Stimulated activated naive CD4-positive, alpha-beta T cell treated with Interleukin-2 at 50 U/mL for 16 hours (primary cell): ENCODE measurements around the gene CPXM1.
"Not testable (repeated sequence)": the region's sequence is repeated elsewhere in the genome, so short reads cannot be mapped to it uniquely, and the experiment has no call there.

ENCODE experiments used
- DNase-seq: peaks from one replicate; lab custom pipeline; 2025; lab: John Stamatoyannopoulos, UW

CPXM1 gene

DNA sequence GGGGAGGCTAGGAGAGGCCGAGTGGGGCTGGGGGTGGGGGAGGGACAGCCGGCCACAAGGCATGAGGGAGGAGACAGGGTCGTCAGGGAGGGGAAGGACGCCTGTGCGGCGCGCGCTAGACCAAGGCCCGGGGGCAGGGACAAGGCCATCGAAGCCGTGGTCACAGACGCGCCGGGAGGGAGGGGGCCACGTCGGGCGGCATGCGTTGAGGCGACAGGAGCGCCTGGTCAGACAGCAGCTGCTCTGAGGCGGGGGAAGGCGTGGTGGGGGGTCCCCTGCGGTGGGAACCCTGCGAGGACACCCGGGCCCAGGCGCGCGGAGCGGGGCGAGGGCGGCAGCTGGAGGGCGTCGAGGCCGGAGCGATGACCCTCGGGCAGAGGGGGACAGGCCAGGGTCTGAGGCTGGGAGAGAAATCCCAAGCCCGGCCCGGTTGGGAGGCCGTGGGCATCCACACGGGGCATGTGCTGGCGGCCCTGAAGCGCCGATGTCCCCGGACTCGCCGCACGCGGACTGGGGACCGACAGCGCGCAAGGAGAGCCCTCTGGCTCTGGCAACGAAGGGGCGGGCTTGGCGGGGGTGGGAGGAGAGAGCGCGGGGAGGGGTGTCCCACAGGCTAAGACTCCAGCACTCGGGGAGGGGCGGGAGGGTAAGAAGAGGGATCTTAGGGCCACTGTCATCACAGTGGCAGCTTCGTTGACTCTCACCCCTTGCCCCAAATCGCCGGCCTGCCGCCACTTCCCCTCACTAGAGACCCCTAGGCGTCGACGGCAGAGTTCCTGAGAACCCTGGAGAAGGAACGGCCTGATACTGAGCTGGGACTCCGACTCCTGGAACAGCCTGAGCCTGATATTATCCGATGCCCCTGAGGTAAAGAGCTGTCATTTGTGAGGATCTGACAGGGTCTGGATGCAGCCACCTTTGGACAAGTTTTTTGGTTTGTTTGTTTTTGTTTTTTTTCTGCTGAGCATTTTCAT, 20.8 kb upstream of the CPXM1 start:
- no peak for DNase-seq

- DNase-seq, result no peak
These were observed 19.9 kb upstream of the CPXM1 start for GRCh38 chr20:2820084-2820895.

- DNase-seq, result no peak
These were observed 17.6 kb upstream of the CPXM1 start for GRCh38 chr20:2817891-2818595.

GRCh38 chr20:2817341-2817726, 16.9 kb upstream of the CPXM1 start:
- DNase-seq, result no peak

DNA sequence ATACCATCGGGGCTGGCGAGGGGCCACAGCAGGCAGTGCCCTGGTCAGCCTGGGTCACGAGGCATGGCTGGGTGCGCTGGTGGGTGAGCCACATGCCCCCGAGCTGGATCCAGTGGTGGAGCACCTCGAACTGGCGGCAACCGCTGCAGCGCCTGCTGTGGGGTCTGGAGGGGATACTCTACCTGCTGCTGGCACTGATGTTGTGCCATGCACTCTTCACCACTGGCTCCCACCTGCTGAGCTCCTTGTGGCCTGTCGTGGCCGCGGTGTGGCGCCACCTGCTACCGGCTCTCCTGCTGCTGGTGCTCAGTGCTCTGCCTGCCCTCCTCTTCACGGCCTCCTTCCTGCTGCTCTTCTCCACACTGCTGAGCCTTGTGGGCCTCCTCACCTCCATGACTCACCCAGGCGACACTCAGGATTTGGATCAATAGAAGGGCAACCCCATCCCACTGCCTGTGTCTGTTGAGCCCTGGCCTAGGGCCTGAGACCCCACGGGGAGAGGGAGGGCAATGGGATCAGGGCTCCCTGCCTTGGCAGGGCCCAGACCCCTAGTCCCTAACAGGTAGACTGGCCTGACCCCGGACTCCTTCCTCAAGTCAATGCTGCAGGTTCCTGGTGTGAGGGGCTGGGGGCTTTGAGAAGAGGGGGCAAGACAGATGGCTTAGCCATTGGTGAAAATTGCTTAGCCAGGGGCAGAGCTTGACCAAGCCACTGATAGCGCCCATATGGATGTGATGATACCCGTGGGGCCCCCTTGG, 16.3 kb upstream of the CPXM1 start:
- no peak for DNase-seq

DNA sequence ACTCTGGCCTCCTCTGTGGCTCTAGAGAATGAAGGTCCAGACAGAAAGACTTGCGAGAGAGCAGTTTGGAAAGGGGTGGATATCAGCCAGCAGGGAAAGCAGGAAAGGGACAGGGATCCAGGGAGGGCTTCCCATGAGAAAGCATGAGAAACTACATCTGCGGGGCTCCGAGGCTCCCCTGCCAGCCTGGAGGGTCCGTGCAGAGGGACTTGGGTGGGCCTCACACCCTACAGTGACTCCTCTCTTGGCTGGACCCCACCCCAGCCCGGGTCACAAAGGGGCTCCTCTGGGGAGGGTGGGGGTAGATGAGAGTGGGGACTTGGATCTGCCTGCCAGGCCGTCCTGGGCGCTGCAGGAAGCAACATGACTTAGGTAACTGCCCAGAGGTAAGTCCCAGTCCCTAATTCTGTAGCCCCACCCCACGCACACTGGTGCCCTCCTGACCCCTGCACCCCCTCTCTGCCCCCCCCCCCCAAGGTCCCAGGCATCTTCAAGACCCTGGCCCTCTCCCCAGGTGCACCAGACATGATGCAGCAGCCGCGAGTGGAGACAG, 15.7 kb upstream of the CPXM1 start, which contains the start of gene TMEM239:
TMEM239 (plus strand) TSS at position 335 of the 553 bp plus-strand sequence; CDS start at position 526, 191 bp downstream.
- DNase-seq, result no peak

DNA sequence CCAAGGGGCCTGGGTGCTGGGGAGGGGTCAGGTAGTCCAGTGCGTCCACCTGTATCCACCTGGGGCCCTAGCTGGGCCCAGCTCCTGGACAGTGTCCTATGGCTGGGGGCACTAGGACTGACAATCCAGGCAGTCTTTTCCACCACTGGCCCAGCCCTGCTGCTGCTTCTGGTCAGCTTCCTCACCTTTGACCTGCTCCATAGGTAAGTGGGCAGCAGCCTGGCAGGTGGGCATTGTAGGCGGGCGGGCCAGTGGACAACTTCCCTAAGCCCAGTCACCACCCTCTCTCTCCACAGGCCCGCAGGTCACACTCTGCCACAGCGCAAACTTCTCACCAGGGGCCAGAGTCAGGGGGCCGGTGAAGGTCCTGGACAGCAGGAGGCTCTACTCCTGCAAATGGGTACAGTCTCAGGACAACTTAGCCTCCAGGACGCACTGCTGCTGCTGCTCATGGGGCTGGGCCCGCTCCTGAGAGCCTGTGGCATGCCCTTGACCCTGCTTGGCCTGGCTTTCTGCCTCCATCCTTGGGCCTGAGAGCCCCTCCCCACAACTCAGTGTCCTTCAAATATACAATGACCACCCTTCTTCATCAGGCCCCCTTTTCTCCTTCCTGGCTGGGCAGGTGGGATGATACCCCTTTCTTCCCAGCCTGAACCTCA, 14.9 kb upstream of the CPXM1 start:
- DNase-seq, result no peak

DNA sequence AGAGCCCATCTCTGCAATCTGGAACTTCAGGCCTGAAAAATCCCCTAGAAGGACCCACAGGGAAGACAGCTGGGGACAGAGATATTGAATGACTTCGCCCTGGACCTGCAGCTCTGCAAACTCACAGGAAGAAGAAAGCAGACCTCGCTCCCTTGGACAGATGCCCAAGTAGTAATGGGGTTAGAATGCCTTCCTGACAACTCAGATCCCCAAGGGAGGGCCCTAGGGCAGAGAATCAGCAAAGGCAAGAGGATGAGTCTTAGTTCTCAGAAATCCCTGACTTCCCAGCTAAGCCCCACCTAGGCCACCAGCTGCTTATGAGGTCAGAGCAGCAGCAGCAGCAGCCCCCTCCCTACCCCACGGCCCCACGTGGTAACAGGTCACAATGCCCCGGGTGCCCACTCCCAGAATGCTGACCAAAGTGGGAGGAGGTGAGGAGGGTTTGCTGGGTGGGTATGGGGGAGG, 14.2 kb upstream of the CPXM1 start, which contains the start of gene C20orf141:
C20orf141 (plus strand) TSS at position 401 of the 465 bp plus-strand sequence. CDS start 198 bp downstream, outside the sequence.
- no peak for DNase-seq

DNA sequence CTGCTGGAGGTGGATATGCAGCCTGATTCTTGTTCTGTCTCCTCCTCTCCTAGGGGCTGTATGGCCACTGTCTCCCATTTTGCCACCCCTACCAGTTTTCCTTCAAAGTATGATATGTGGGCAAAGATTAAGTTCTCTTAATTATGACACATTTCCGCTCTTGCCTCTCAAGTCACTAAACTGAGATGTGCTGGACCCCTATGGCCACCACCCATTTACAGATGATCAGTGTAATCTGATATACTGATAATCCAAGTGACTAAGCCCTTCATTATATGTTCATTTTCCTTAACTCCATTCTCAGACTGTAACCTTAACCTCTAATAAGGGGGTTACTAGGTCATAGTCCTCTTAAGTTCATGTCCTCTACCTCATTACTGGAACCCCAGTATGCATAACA, 13.6 kb upstream of the CPXM1 start:
- no peak for DNase-seq

DNA sequence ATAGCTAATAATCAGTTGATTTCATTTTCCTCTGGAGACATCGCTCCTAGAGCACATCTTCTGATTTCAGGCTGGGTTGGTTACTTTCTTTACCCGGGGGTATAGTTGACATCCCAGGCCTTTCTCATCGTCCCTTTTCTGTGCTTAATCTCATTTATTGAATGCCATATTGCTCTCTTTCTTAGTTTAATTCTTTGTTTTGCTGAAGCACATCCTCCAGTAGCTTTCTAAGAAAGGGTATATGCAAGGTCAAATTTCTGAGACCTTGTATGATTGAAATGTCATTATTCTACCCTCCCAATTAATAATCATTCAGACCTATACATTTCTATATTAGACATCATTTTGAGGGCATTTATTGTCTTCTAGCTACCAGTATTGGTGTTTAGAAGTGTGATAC, 11.8 kb upstream of the CPXM1 start:
- no peak for DNase-seq

GRCh38 chr20:2809690-2810089, 9.3 kb upstream of the CPXM1 start:
- no peak for DNase-seq

GRCh38 chr20:2807929-2808328, 7.5 kb upstream of the CPXM1 start:
- not testable (repeated sequence) for DNase-seq

DNA sequence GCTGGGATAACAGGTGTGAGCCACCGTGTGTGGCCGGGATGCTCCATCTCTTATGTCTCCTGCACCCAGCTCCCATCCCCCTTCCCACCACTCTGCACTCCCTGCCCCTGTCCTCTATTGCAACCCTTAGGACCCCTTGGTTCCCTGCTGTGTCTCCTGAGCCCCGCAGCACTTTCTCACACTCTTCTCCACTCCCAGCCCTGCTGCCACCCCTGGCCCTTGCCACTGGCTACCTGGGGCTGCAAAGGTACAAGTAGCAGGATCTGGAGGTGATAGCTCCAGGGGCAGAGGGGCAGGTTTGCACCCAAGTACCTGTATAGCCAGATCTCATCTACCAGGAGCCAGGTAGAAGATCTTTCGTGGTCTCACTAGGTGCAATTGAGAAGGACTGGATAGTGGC, 6.6 kb upstream of the CPXM1 start:
- DNase-seq, result no peak

DNA sequence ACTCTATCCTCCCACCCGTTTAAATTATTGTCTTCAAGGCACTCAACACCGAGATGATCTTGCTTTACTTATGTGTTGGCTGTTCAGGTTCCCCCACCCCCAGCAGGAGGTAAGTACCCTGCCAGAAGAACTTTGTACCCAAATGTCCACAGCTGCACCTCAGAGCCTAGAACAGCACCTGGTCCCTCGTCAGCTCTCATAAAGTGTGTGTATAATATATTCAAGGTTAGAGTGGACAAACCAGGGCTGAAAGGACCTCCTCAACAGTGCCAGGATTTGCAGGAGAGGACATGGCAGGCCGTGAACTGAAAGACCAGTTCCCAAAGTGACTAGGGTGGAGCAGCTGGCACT, 5.9 kb upstream of the CPXM1 start:
- DNase-seq, result no peak

- DNase-seq, result no peak
These were observed 5.4 kb upstream of the CPXM1 start for GRCh38 chr20:2805689-2806350.

DNA sequence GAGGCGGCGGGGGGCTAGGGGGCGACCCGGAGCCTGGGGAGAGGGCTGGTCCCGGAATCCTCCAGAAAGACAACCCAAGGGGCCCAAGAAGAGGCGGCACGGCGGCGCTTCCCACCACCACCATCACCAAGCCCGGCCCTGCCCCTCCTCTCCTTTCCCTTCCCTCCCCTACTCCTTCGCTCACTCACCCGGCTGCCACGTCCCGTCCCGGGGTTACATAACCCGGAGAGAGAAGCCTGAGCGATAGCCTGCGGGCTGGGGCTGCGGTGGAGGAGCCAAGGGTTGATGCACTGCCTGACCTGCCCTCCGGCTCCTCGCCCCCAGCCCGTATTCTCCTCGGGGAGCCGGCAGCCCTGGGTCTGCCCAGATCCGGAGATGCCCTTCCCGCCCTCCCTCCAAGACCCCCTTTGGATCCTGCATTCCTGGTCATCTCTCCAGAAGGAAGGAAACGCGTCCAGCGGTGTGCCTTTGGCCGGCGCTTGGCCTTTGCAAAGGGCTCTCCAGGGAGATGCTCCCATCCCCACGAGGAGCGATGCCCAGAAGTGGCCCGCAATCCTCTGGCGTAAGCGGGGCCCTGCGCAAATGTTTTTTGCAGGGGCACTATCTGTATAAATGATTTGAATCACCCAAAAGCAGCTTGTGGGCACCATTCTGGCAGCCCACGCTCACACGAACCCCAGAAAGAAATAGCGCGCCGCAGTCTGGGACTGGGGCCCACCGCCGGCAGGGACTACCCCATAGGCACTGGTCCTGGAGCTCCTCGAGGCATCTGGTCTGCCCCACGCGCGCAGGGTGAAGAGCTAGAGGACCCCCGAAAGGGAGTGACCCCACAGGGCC, 4.6 kb upstream of the CPXM1 start:
- DNase-seq, result no peak

- no peak for DNase-seq
These were observed 3.8 kb upstream of the CPXM1 start for GRCh38 chr20:2804041-2804828.

- DNase-seq, result no peak
These were observed 880 bp upstream of the CPXM1 start for GRCh38 chr20:2801286-2801728.
